Measurements from ENCODE around the gene TNKS2.
"Not testable (repeated sequence)": the region's sequence is repeated elsewhere in the genome, so short reads cannot be mapped to it uniquely, and the experiment has no call there.

Gene TNKS2

DNA sequence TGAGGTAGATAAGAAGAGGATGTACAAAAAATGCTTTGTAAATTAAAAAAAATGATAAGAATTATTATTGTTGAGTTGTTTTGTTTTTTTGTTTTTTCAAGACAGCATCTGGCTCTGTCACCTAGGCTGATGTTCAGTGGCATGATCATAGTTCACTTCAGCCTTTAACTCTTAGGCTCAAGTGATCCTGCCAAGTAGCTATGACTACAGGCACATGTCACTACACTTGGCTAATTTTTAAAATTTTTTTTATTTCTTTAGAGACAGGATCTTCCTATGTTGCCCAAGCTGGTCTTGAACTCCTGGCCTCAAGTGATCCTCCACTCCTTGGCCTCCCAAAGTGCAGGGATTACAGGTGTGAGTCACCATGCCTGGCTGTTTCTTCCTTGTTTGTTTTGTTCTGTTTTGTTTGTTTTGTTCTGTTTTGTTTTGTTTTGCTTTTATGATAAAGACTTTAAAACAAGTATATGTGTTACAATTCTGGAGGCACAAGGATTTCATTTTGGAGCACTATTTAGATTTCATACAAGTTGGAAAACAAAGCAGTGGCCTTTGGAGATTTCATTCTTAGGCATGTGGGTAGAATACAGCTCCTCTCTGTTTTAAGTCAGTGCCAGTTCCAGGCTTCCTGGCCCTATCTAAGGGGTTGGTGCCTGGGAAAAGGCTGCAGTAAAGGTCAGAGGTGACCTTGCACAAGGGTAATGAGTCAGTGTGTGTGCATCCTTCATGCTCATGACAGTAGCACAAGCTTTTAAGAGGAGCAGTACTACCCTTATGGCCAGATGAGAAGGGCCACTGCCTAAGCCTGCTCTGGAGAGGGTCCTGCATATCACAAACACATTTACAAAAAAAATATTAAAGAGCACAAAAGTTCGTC, 93.1 kb downstream of the TNKS2 start:
- Histone ChIP-seq H3K9me3 (ENCODE audit: insufficient read depth, low read depth, low read length) (no peaks in the 10 kb centered on the region), H2AFZ (ENCODE audit: low read length) (0 out of 2 replicates have a peak overlapping the region, but pooled peaks have one; percentile 46), H3K36me3 (ENCODE audit: insufficient read depth, low read length) (no peaks in the 10 kb centered on the region), H3K79me2 (ENCODE audit: insufficient read depth, low read length) (no peaks in the 10 kb centered on the region), H3K4me1 (ENCODE audit: insufficient read depth, low read length, poor library complexity, severe bottlenecking) (peaks cover 4% of the 10 kb centered on the region), H3K27me3 (ENCODE audit: insufficient read depth, low read length, poor library complexity, severe bottlenecking) (no peaks in the 10 kb centered on the region), H3K9me2 (replicated peaks; ENCODE audit: low read depth, low read length) (no peaks in the 10 kb centered on the region), H3K4me2 (ENCODE audit: low read depth, low read length, poor library complexity, severe bottlenecking) (no peak overlapping the region), H4K20me1 (ENCODE audit: insufficient read depth, low read length, poor library complexity, severe bottlenecking) (no peaks in the 10 kb centered on the region), H3K4me3 (ENCODE audit: low read length, poor library complexity, severe bottlenecking) (no peak overlapping the region), H3F3A (ENCODE audit: low read depth) (no peaks in the 10 kb centered on the region), H3K9ac (ENCODE audit: low read depth, low read length, poor library complexity, severe bottlenecking) (no peak overlapping the region)
- TF ChIP-seq CTCF (conservative IDR thresholded peaks at IDR 0.05; ENCODE audit: low read length) = no peak
- no peak for TF ChIP-seq EZH2phosphoT487 (IDR thresholded peaks at IDR 0.05; ENCODE audit: borderline replicate concordance)

- TF ChIP-seq EZH2phosphoT487 (IDR thresholded peaks at IDR 0.05; ENCODE audit: borderline replicate concordance) = no peak
- TF ChIP-seq CTCF (conservative IDR thresholded peaks at IDR 0.05; ENCODE audit: low read length) = no peak
- Histone ChIP-seq H3K4me3 (ENCODE audit: low read length, poor library complexity, severe bottlenecking) (no peak overlapping the region), H2AFZ (ENCODE audit: low read length) (no peak overlapping the region), H3K9me2 (replicated peaks; ENCODE audit: low read depth, low read length) (no peaks in the 10 kb centered on the region), H3K27me3 (ENCODE audit: insufficient read depth, low read length, poor library complexity, severe bottlenecking) (no peaks in the 10 kb centered on the region), H3K36me3 (ENCODE audit: insufficient read depth, low read length) (no peaks in the 10 kb centered on the region), H3K4me2 (ENCODE audit: low read depth, low read length, poor library complexity, severe bottlenecking) (no peak overlapping the region), H3K9ac (ENCODE audit: low read depth, low read length, poor library complexity, severe bottlenecking) (no peak overlapping the region), H3K79me2 (ENCODE audit: insufficient read depth, low read length) (no peaks in the 10 kb centered on the region), H3K9me3 (ENCODE audit: insufficient read depth, low read depth, low read length) (no peaks in the 10 kb centered on the region), H4K20me1 (ENCODE audit: insufficient read depth, low read length, poor library complexity, severe bottlenecking) (no peaks in the 10 kb centered on the region), H3F3A (ENCODE audit: low read depth) (no peaks in the 10 kb centered on the region), H3K4me1 (ENCODE audit: insufficient read depth, low read length, poor library complexity, severe bottlenecking) (no peaks in the 10 kb centered on the region)
These were observed 94.8 kb downstream of the TNKS2 start for GRCh38 chr10:91893051-91893450.

DNA sequence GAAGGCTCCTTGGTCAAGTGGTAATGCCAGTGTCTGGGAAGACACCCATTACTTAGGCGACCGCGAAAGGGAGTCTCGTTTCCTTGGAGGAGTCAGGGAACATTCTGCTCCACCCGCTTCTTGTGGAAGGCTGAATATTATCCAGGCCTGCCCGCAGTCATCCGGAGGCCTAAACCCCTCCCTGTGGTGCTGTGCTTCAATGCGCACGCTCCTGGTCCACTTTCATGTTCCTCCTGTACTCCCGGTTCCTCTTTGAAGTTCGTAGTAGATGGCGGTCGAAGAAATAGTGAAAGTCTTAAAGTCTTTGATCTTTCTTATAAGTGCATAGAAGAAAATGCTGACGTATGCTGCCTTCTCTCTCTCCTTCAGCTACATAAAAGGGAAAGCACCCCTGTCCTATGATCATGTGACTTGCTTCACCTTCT, 96.0 kb downstream of the TNKS2 start:
- H3K4me1 ChIP-seq (ENCODE audit: insufficient read depth, low read length, poor library complexity, severe bottlenecking); H3K36me3 ChIP-seq (ENCODE audit: insufficient read depth, low read length); H3K4me2 ChIP-seq (ENCODE audit: low read depth, low read length, poor library complexity, severe bottlenecking); H4K20me1 ChIP-seq (ENCODE audit: insufficient read depth, low read length, poor library complexity, severe bottlenecking); H3K9ac ChIP-seq (ENCODE audit: low read depth, low read length, poor library complexity, severe bottlenecking); H3K79me2 ChIP-seq (ENCODE audit: insufficient read depth, low read length); H3F3A ChIP-seq (ENCODE audit: low read depth); H3K4me3 ChIP-seq (ENCODE audit: low read length, poor library complexity, severe bottlenecking); H3K9me2 ChIP-seq (replicated peaks; ENCODE audit: low read depth, low read length); H3K27me3 ChIP-seq (ENCODE audit: insufficient read depth, low read length, poor library complexity, severe bottlenecking); H2AFZ ChIP-seq (ENCODE audit: low read length); H3K9me3 ChIP-seq (ENCODE audit: insufficient read depth, low read depth, low read length): not testable (repeated sequence)

Data from Loucy (cell line).